HFFc6 (cell line): Measurements from ENCODE around the gene VILL. TPM values are rescaled to one million over a fixed set of nuclear protein-coding genes. Genes with fewer than 3 reads are reported as not detected.

ENCODE experiments used
- DNase-seq: peaks from one replicate; pipeline ENCODE4 v3.0.0-alpha.2; 2018
- H3K27ac Mint-ChIP-seq: 2 replicates; pipeline ENCODE4 v1.8.0; 2020; ENCODE audit warnings: mild to moderate bottlenecking, mixed read lengths
- H3K27me3 Mint-ChIP-seq: 2 replicates; pipeline ENCODE4 v1.8.0; 2021; ENCODE audit warnings: mild to moderate bottlenecking, moderate library complexity, mixed read lengths; ENCODE audit not compliant: insufficient read depth
- H3K36me3 Mint-ChIP-seq: 2 replicates; pipeline ENCODE4 v1.8.0; 2021; ENCODE audit warnings: low read depth, mixed read lengths
- H3K4me1 Mint-ChIP-seq: 2 replicates; pipeline ENCODE4 v1.8.0; 2020; ENCODE audit warnings: low read depth, mixed read lengths
- H3K4me3 Mint-ChIP-seq: 2 replicates; pipeline ENCODE4 v1.8.0; 2020; ENCODE audit warnings: mild to moderate bottlenecking, moderate library complexity, mixed read lengths
- H3K9me3 Mint-ChIP-seq: 2 replicates; pipeline ENCODE4 v1.8.0; 2020; ENCODE audit warnings: mild to moderate bottlenecking, mixed read lengths
- CTCF ChIP-seq: fragments of 200-600 bp; sonication (generic); IDR thresholded peaks from 2 replicates; pipeline ENCODE4 v1.5.0; 2021; ENCODE audit warnings: antibody characterized with exemption, mild to moderate bottlenecking
- total RNA-seq, 6 experiments: library from RNA; stranded (reverse); fragmentation: NEBNext Ultra II Directional; extraction: Animal tissue kit (Norgen Biotek cat#: 25700); gene quantifications; 2 replicates in 1 of 6; 3 replicates in 5 of 6; pipeline ENCODE4 v1.2.3, GENCODE V29; 2021

VILL gene
- total RNA-seq, 6 experiments from 2014 or later = 3.5 to 4.6 (median 3.7) TPM

GRCh38 chr3:38021196-38021595, 30.6 kb downstream of the VILL start:
- Mint-ChIP-seq H3K4me3 (no peak overlapping the region), H3K27ac (no peak overlapping the region), H3K9me3 (no peaks in the 10 kb centered on the region), H3K36me3 (peaks cover 8% of the 10 kb centered on the region), H3K27me3 (no peaks in the 10 kb centered on the region), H3K4me1 (peaks cover 20% of the 10 kb centered on the region)
- no peak for TF ChIP-seq CTCF
- no peak for DNase-seq

- Mint-ChIP-seq H3K27ac (no peak overlapping the region), H3K36me3 (no peaks in the 10 kb centered on the region), H3K4me1 (peaks cover 20% of the 10 kb centered on the region), H3K27me3 (no peaks in the 10 kb centered on the region), H3K4me3 (no peak overlapping the region), H3K9me3 (no peaks in the 10 kb centered on the region)
- no peak for TF ChIP-seq CTCF
- DNase-seq = no peak
These were observed 31.7 kb downstream of the VILL start for GRCh38 chr3:38022301-38022700.

GRCh38 chr3:38022896-38023709, 32.5 kb downstream of the VILL start:
- H3K27ac Mint-ChIP-seq = no peak overlapping the region; the same call in 1 of the 2 replicates
- H3K9me3 Mint-ChIP-seq = no peaks in the 10 kb centered on the region
- no peak for TF ChIP-seq CTCF
- H3K4me3 Mint-ChIP-seq = peak overlapping the region; percentile 90
- no peaks in the 10 kb centered on the region for H3K36me3 Mint-ChIP-seq
- peaks cover 20% of the 10 kb centered on the region for H3K4me1 Mint-ChIP-seq
- H3K27me3 Mint-ChIP-seq = no peaks in the 10 kb centered on the region; the same call in 1 of the 2 replicates
- no peak for DNase-seq

GRCh38 chr3:38026856-38027255, 36.3 kb downstream of the VILL start:
- peaks cover 2% of the 10 kb centered on the region; the same call in 1 of the 2 replicates for H3K27me3 Mint-ChIP-seq
- H3K4me1 Mint-ChIP-seq = peaks cover 39% of the 10 kb centered on the region
- H3K4me3 Mint-ChIP-seq = no peak overlapping the region
- no peaks in the 10 kb centered on the region for H3K36me3 Mint-ChIP-seq
- H3K9me3 Mint-ChIP-seq = no peaks in the 10 kb centered on the region
- no peak overlapping the region for H3K27ac Mint-ChIP-seq
- DNase-seq = no peak
- no peak for TF ChIP-seq CTCF

- peak overlapping the region; percentile 73 for H3K4me3 Mint-ChIP-seq
- TF ChIP-seq CTCF = no peak
- H3K36me3 Mint-ChIP-seq = no peaks in the 10 kb centered on the region
- no peak for DNase-seq
- H3K27me3 Mint-ChIP-seq = peaks cover 2% of the 10 kb centered on the region; the same call in 1 of the 2 replicates
- peaks cover 42% of the 10 kb centered on the region for H3K4me1 Mint-ChIP-seq
- no peaks in the 10 kb centered on the region for H3K9me3 Mint-ChIP-seq
- peak overlapping the region; percentile 44; the same call in 1 of the 2 replicates for H3K27ac Mint-ChIP-seq
These were observed 37.2 kb downstream of the VILL start for GRCh38 chr3:38027466-38028465.
